GM12891 (cell line): ENCODE results near the gene MGAT2.

Experiments used
- PAX5 ChIP-seq: IDR thresholded peaks from 2 replicates; pipeline ENCODE4 v1.6.1; 2011; ENCODE audit warnings: low read length, moderate library complexity, mild to moderate bottlenecking; ENCODE audit not compliant: insufficient read depth, severe bottlenecking
- POLR2A ChIP-seq: IDR thresholded peaks from 2 replicates; pipeline ENCODE4 v1.6.1; 2011; ENCODE audit warnings: low read depth, low read length, control low read depth
- POLR2AphosphoS5 ChIP-seq: IDR thresholded peaks from 2 replicates; pipeline ENCODE4 v1.6.1; 2011; ENCODE audit warnings: low read depth, low read length, control low read depth
- POU2F2 ChIP-seq: IDR thresholded peaks from 2 replicates; pipeline ENCODE4 v1.6.1; 2011; ENCODE audit warnings: low read depth, mild to moderate bottlenecking, control low read depth, low read length, moderate library complexity
- SPI1 ChIP-seq: IDR thresholded peaks from 2 replicates; pipeline ENCODE4 v1.6.1; 2011; ENCODE audit warnings: low read depth, low read length, control low read depth
- TAF1 ChIP-seq: IDR thresholded peaks from 2 replicates; pipeline ENCODE4 v1.6.1; 2011; ENCODE audit warnings: low read depth, low read length, control low read depth

GRCh38 chr14:49579841-49580240 lies 40.8 kb upstream of the MGAT2 start:
- no peak for TF ChIP-seq POLR2AphosphoS5
- TF ChIP-seq TAF1, result no peak
- no peak for TF ChIP-seq POLR2A
- TF ChIP-seq SPI1, result no peak
- no peak for TF ChIP-seq POU2F2
- TF ChIP-seq PAX5, result no peak
